RWPE1 (cell line): Measurements from ENCODE around the gene EMILIN2.

Source experiments
- CTCF ChIA-PET: fragments of 350-600 bp; sonication (Branson Sonifier 250); formaldehyde crosslinking; extraction: SDS; loops from one replicate; lab custom pipeline; 2021; lab: Yijun Ruan, JAX
- POLR2A ChIA-PET: fragments of 400-600 bp; formaldehyde crosslinking; extraction: SDS; loops from one replicate; lab custom pipeline; 2020; ENCODE audit warnings: antibody characterized with exemption; ENCODE audit not compliant: low non-redundant PET; lab: Yijun Ruan, JAX
- DNase-seq: peaks from one replicate; pipeline ENCODE4 v3.0.0; 2012; ENCODE audit warnings: low spot score
- H3K27ac ChIP-seq: fragments of 450-650 bp; 2 replicates; pipeline ENCODE4 v1.5.1; 2017
- CTCF ChIP-seq: fragments of 450-650 bp; conservative IDR thresholded peaks from 2 replicates; pipeline ENCODE4 v1.5.1; 2017; ENCODE audit warnings: low read depth, mild to moderate bottlenecking

Gene EMILIN2

GRCh38 chr18:2924920-2925319 is 78.1 kb downstream of the EMILIN2 start:
- CTCF ChIA-PET: interaction anchor here (0.6 to 1.0 kb wide), 3 partner anchors 204 to 660 kb away, joined by 3 read pairs; no protein-coding TSS in a partner anchor
- POLR2A ChIA-PET: no interaction called here
- no peak for DNase-seq
- TF ChIP-seq CTCF: no peak
- H3K27ac ChIP-seq: no peak overlapping the region

GRCh38 chr18:2926528-2926927 is 79.7 kb downstream of the EMILIN2 start:
- CTCF ChIA-PET: no interaction called here
- no peak overlapping the region for H3K27ac ChIP-seq
- TF ChIP-seq CTCF: no peak
- no peak for DNase-seq
- POLR2A ChIA-PET: no interaction called here

- no peak for TF ChIP-seq CTCF
- ChIA-PET POLR2A (no interaction called here), CTCF (interaction anchor here (0.6 to 1.0 kb wide), 2 partner anchors 20 to 318 kb away, joined by 3 to 4 read pairs; no protein-coding TSS in a partner anchor)
- H3K27ac ChIP-seq: no peak overlapping the region
- DNase-seq: no peak
Measured at GRCh38 chr18:2927745-2928144, 80.9 kb downstream of the EMILIN2 start.

- peak; percentile 73 for TF ChIP-seq CTCF
Measured at GRCh38 chr18:2932247-2933181, 85.7 kb downstream of the EMILIN2 start.

GRCh38 chr18:2933995-2934394 is 87.2 kb downstream of the EMILIN2 start:
- no peak for DNase-seq
- POLR2A ChIA-PET: no interaction called here
- TF ChIP-seq CTCF: no peak
- H3K27ac ChIP-seq: no peak overlapping the region
- CTCF ChIA-PET: interaction anchor here (1.9 kb wide), 1 partner anchor 312 kb away, joined by 14 read pairs; no protein-coding TSS in a partner anchor

More at GRCh38 chr18:2932247-2933181, 85.7 kb downstream of the EMILIN2 start:
- peak; percentile 65 for DNase-seq
- ChIA-PET CTCF (interaction anchor here (0.6 to 1.9 kb wide), 5 partner anchors 196 to 314 kb away, joined by 3 to 14 read pairs (median 4); no protein-coding TSS in a partner anchor), POLR2A (no interaction called here)
- no peak overlapping the region for H3K27ac ChIP-seq

GRCh38 chr18:2935438-2936192 is 88.8 kb downstream of the EMILIN2 start:
- H3K27ac ChIP-seq: no peak overlapping the region
- ChIA-PET POLR2A (no interaction called here), CTCF (interaction anchor here (1.4 kb wide), 1 partner anchor 310 kb away, joined by 3 read pairs; no protein-coding TSS in a partner anchor)
- no peak for DNase-seq
- no peak for TF ChIP-seq CTCF
